Measurements from ENCODE around the gene NAT16. TPM values are rescaled to one million over a fixed set of nuclear protein-coding genes. Genes with fewer than 3 reads are reported as not detected.
A peak's percentile ranks its signal among the peaks of the same experiment; 100 is the strongest.

Gene NAT16
- total and polyA plus RNA-seq, 8 donors = 0.04 to 0.27 (median 0.09) TPM; not detected in 2

GRCh38 chr7:101168412-101169049 lies 11.6 kb downstream of the NAT16 start:
- peaks cover 90 to 100% of the 10 kb centered on the region in 2 donors for H3K27me3 ChIP-seq
- intact Hi-C loops (cut with DNase I) = no loop called here
- ATAC-seq (no peak), DNase-seq (peak in 1 of 4 donors; percentile 3)
- peaks cover 19 to 62% of the 10 kb centered on the region in 2 donors for H3K4me1 ChIP-seq
- no peaks in the 10 kb centered on the region for H3K36me3 ChIP-seq
- no peak overlapping the region for H3K4me3 ChIP-seq
- no peak overlapping the region for H3K27ac ChIP-seq
- H3K9me3 ChIP-seq = no peaks in the 10 kb centered on the region
- TF ChIP-seq CTCF (IDR thresholded peaks at IDR 0.05) = no peak

DNA sequence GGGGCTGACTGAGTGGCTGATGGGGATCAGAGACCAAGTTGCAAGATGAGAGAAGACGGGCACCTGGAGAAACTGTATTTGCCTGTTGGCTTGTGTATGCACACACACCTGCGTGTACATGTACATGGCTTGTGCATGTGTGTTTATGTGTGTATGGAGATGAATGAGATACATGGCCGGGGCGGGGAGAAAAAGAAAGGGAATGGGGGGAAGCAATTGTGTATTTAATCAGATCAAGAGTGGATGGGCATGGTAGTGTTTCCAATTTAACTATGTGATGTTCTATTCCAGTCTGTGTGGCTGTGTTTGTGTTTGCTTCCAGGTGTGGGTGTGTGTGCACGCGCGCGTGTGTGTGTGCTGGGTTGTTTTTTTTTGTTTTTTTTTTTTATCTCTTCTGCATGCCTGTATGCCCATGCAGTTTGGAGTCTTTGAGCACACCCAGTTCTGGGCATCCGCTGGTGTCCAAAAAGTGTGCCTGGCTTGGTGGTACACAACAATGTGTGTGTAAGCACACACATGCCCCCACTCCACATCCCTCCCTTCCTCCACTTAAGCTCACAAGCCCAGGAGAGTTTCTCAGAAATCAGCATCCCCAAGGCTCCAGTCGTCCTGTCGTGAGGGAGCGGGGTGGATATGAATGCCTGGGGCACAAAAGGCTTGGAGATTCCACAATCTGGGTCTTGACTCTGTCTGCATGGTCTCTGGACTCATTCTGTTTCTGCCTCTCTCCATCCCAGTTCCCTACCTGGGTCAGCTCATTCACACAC lies 12.3 kb downstream of the NAT16 start:
- Histone ChIP-seq H3K27me3 (peaks cover 88 to 100% of the 10 kb centered on the region in 2 donors), H3K9me3 (no peaks in the 10 kb centered on the region), H3K4me1 (peaks cover 14 to 62% of the 10 kb centered on the region in 2 donors), H3K27ac (no peak overlapping the region), H3K4me3 (no peak overlapping the region), H3K36me3 (no peaks in the 10 kb centered on the region)
- DNase-seq (no peak), ATAC-seq (no peak)
- TF ChIP-seq CTCF (IDR thresholded peaks at IDR 0.05) = no peak
- intact Hi-C loops (cut with DNase I) = no loop called here

- DNase-seq = no peak
- Histone ChIP-seq H3K36me3 (no peaks in the 10 kb centered on the region), H3K4me3 (no peak overlapping the region), H3K9me3 (no peaks in the 10 kb centered on the region), H3K4me1 (peaks cover 14 to 62% of the 10 kb centered on the region in 2 donors), H3K27ac (no peak overlapping the region), H3K27me3 (peaks cover 86 to 100% of the 10 kb centered on the region in 2 donors)
- ATAC-seq = no peak
- intact Hi-C loops (cut with DNase I) = no loop called here
- TF ChIP-seq CTCF (IDR thresholded peaks at IDR 0.05) = no peak
Measured at GRCh38 chr7:101166909-101167644, 13.0 kb downstream of the NAT16 start.

DNA sequence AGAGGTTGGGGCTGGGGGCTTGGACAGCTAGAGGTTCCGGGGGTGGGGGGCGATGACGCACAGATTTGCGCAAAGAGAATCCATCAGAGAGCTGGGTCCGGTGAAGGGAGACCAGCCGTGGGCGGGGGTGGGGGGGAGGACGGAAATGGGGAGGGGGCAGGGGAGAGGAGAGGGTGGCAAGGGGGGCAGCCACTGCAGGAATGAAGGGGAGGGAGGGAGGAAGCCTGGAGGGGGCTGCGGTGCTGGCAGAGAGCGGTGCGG lies 13.5 kb downstream of the NAT16 start:
- intact Hi-C loops (cut with DNase I) = no loop called here
- no peak for ATAC-seq
- Histone ChIP-seq H3K9me3 (no peaks in the 10 kb centered on the region), H3K27ac (no peak overlapping the region), H3K4me3 (no peak overlapping the region), H3K36me3 (no peaks in the 10 kb centered on the region), H3K27me3 (peaks cover 86 to 100% of the 10 kb centered on the region in 2 donors), H3K4me1 (peaks cover 14 to 58% of the 10 kb centered on the region in 2 donors)
- DNase-seq = no peak
- TF ChIP-seq CTCF (IDR thresholded peaks at IDR 0.05) = no peak
